H1 (cell line): ENCODE data around the gene TSPAN4. TPM values are rescaled to one million over a fixed set of nuclear protein-coding genes. Genes with fewer than 3 reads are reported as not detected.

Experiments
- CTCF ChIA-PET: fragments of 300-600 bp; sonication (Branson Sonifier 250); formaldehyde crosslinking; loops from one replicate; lab custom pipeline; 2021; ENCODE audit not compliant: partially characterized antibody; lab: Charles Lee
- POLR2A ChIA-PET: fragments of 300-600 bp; sonication (Branson Sonifier 250); formaldehyde crosslinking; loops from one replicate; lab custom pipeline; 2021; ENCODE audit warnings: inconsistent platforms; ENCODE audit not compliant: partially characterized antibody; lab: Charles Lee
- DNase-seq, 2 experiments: peaks; one replicate each; pipeline versions ENCODE4 v3.0.0 to v3.0.0-alpha.2; 2010 to 2022; ENCODE audit warnings: low spot score in 2 of 2, low read depth in 1 of 2, mixed read lengths in 1 of 2
- FAIRE-seq: peaks from 2 replicates; lab custom pipeline; 2011; peaks lifted over from hg19 to GRCh38; lab: Jason Lieb, UNC
- H2AFZ ChIP-seq: 2 replicates; pipeline ENCODE4 v1.8.1; 2012; ENCODE audit warnings: low read length, inconsistent platforms
- H2AK5ac ChIP-seq: 2 replicates; pipeline ENCODE4 v1.6.1; 2013; ENCODE audit warnings: low read depth, low read length
- H2BK120ac ChIP-seq: replicated peaks from 2 replicates; pipeline ENCODE3; 2013; ENCODE audit warnings: low read depth, low read length, inconsistent platforms
- H2BK12ac ChIP-seq: 2 replicates; pipeline ENCODE4 v1.6.1; 2013; ENCODE audit warnings: low read depth, low read length
- H2BK15ac ChIP-seq: 2 replicates; pipeline ENCODE4 v1.6.1; 2013; ENCODE audit warnings: low read length
- H2BK20ac ChIP-seq: 2 replicates; pipeline ENCODE4 v1.6.1; 2013; ENCODE audit warnings: low read length
- H2BK5ac ChIP-seq: 2 replicates; pipeline ENCODE4 v1.6.1; 2013; ENCODE audit warnings: low read depth, low read length
- H3K14ac ChIP-seq: 2 replicates; pipeline ENCODE4 v1.6.1; 2013; ENCODE audit warnings: inconsistent platforms; ENCODE audit not compliant: insufficient read length
- H3K18ac ChIP-seq: 2 replicates; pipeline ENCODE4 v1.6.1; 2013; ENCODE audit warnings: low read length; ENCODE audit errors: extremely low read depth
- H3K23ac ChIP-seq: 2 replicates; pipeline ENCODE4 v1.6.1; 2013; ENCODE audit warnings: inconsistent platforms; ENCODE audit not compliant: insufficient read length
- H3K23me2 ChIP-seq: 2 replicates; pipeline ENCODE4 v1.6.1; 2013; ENCODE audit warnings: low read depth, low read length
- H3K27ac ChIP-seq: 2 replicates; pipeline ENCODE4 v1.6.1; 2011; ENCODE audit warnings: low read depth, low read length, inconsistent platforms
- H3K27me3 ChIP-seq, 4 experiments: replicated peaks in 1 of 4; 1 replicate in 1 of 4; 2 replicates in 3 of 4; pipeline versions ENCODE4 v1.6.1 to v1.8.1; 2011 to 2013; ENCODE audit warnings: low read length in 3 of 4, mild to moderate bottlenecking in 3 of 4, inconsistent platforms in 2 of 4, mixed read lengths in 2 of 4, moderate library complexity in 1 of 4; ENCODE audit not compliant: control insufficient read depth in 3 of 4, insufficient read depth in 3 of 4; ENCODE audit errors: extremely low read depth in 1 of 4
- H3K36me3 ChIP-seq, 4 experiments: 2 replicates each; pipeline versions ENCODE4 v1.6.1 to v1.8.1; 2011 to 2013; ENCODE audit warnings: mild to moderate bottlenecking in 4 of 4, low read length in 3 of 4, moderate library complexity in 2 of 4, control low read depth in 1 of 4, inconsistent platforms in 1 of 4; ENCODE audit not compliant: insufficient read depth in 4 of 4, control insufficient read depth in 2 of 4
- H3K4ac ChIP-seq: replicated peaks from 2 replicates; pipeline ENCODE3; 2013; ENCODE audit warnings: low read length, low read depth, mixed read lengths, inconsistent platforms; ENCODE audit not compliant: insufficient read length
- H3K4me1 ChIP-seq, 4 experiments: replicated peaks in 1 of 4; 1 replicate in 1 of 4; 2 replicates in 3 of 4; pipeline versions ENCODE4 v1.6.1 to v1.8.1; 2011 to 2013; ENCODE audit warnings: low read length in 3 of 4, inconsistent platforms in 2 of 4, mixed read lengths in 1 of 4; ENCODE audit not compliant: insufficient read depth in 4 of 4, control insufficient read depth in 3 of 4
- H3K4me2 ChIP-seq, 2 experiments: 2 replicates each; pipeline versions ENCODE4 v1.6.1 to v1.8.1; 2011 to 2013; ENCODE audit warnings: low read depth in 2 of 2, low read length in 2 of 2, control low read depth in 1 of 2, inconsistent platforms in 1 of 2, mild to moderate bottlenecking in 1 of 2; ENCODE audit not compliant: insufficient read depth in 1 of 2
- H3K4me3 ChIP-seq, 4 experiments: fragments of 200-600, 300-600 bp in 1 of 4; sonication (generic), shearing (Covaris generic), sonication (Bioruptor Twin) in 1 of 4; 2 replicates each; pipeline versions ENCODE4 v1.5.1 to v1.8.1; 2011 to 2016; ENCODE audit warnings: low read length in 4 of 4, low read depth in 3 of 4, control low read depth in 2 of 4, inconsistent platforms in 2 of 4, mild to moderate bottlenecking in 2 of 4, mixed read lengths in 1 of 4, moderate library complexity in 1 of 4; ENCODE audit not compliant: insufficient read depth in 2 of 4; ENCODE audit errors: extremely low read depth in 1 of 4
- H3K56ac ChIP-seq: replicated peaks from 2 replicates; pipeline ENCODE3; 2013; ENCODE audit warnings: low read depth, mild to moderate bottlenecking, mixed read lengths, low read length, inconsistent platforms; ENCODE audit not compliant: insufficient read length
- H3K79me1 ChIP-seq: 2 replicates; pipeline ENCODE4 v1.6.1; 2013; ENCODE audit warnings: low read depth, low read length, control low read depth
- H3K79me2 ChIP-seq, 2 experiments: 2 replicates each; pipeline versions ENCODE4 v1.6.1 to v1.8.1; 2012 to 2013; ENCODE audit warnings: low read length in 2 of 2, mild to moderate bottlenecking in 2 of 2, inconsistent platforms in 1 of 2; ENCODE audit not compliant: insufficient read depth in 2 of 2, control insufficient read depth in 1 of 2
- H3K9ac ChIP-seq, 4 experiments: replicated peaks in 1 of 4; 1 replicate in 1 of 4; 2 replicates in 3 of 4; pipeline versions ENCODE4 v1.6.1 to v1.8.1; 2011 to 2013; ENCODE audit warnings: low read depth in 3 of 4, low read length in 3 of 4, control low read depth in 2 of 4, mild to moderate bottlenecking in 2 of 4, moderate library complexity in 2 of 4, inconsistent platforms in 1 of 4; ENCODE audit errors: extremely low read depth in 1 of 4
- H3K9me3 ChIP-seq, 2 experiments: 2 replicates each; pipeline versions ENCODE4 v1.6.1 to v1.8.1; 2012 to 2013; ENCODE audit warnings: mild to moderate bottlenecking in 2 of 2, moderate library complexity in 2 of 2, control low read depth in 1 of 2, inconsistent platforms in 1 of 2, low read depth in 1 of 2, low read length in 1 of 2, mixed read lengths in 1 of 2; ENCODE audit not compliant: insufficient read depth in 2 of 2
- H4K20me1 ChIP-seq, 2 experiments: replicated peaks in 1 of 2; 2 replicates each; pipeline versions ENCODE3 to v1.8.1; 2011 to 2013; ENCODE audit warnings: inconsistent platforms in 2 of 2, low read length in 2 of 2, mild to moderate bottlenecking in 1 of 2; ENCODE audit not compliant: insufficient read depth in 2 of 2, control insufficient read depth in 1 of 2
- H4K5ac ChIP-seq: 2 replicates; pipeline ENCODE4 v1.6.1; 2013; ENCODE audit warnings: low read length, low read depth, mixed read lengths, inconsistent platforms; ENCODE audit not compliant: insufficient read length
- H4K8ac ChIP-seq: 2 replicates; pipeline ENCODE4 v1.8.0; 2013; ENCODE audit warnings: mild to moderate bottlenecking, moderate library complexity, low read length, inconsistent platforms; ENCODE audit not compliant: insufficient read depth; ENCODE audit errors: extremely low read depth
- H4K91ac ChIP-seq: replicated peaks from 2 replicates; pipeline ENCODE3; 2013; ENCODE audit warnings: low read length, mixed read lengths, inconsistent platforms; ENCODE audit not compliant: insufficient read length
- BACH1 ChIP-seq: IDR thresholded peaks from 2 replicates; pipeline ENCODE4 v1.6.1; 2012; ENCODE audit warnings: low read length, improper control_type of control experiment
- CHD1 ChIP-seq: IDR thresholded peaks from 2 replicates; pipeline ENCODE4 v1.6.1; 2012; ENCODE audit warnings: low read depth, low read length, improper control_type of control experiment
- EZH2 ChIP-seq: fragments of 200-600 bp; sonication (generic); IDR thresholded peaks from 2 replicates; pipeline ENCODE4 v1.7.1; 2012; ENCODE audit warnings: low read depth, mild to moderate bottlenecking, moderate library complexity, low read length, inconsistent platforms; ENCODE audit not compliant: severe bottlenecking
- HDAC2 ChIP-seq, 2 experiments: fragments of 300-600 bp in 1 of 2; sonication (generic) in 1 of 2; IDR thresholded peaks; 2 replicates each; pipeline ENCODE4 v1.6.1; 2011 to 2012; ENCODE audit warnings: low read depth in 2 of 2, low read length in 2 of 2, mild to moderate bottlenecking in 2 of 2, moderate library complexity in 2 of 2, borderline replicate concordance in 1 of 2, inconsistent platforms in 1 of 2
- JUND ChIP-seq: IDR thresholded peaks from 2 replicates; pipeline ENCODE4 v1.6.1; 2011; ENCODE audit warnings: mild to moderate bottlenecking, improper control_type of control experiment, low read length
- KDM1A ChIP-seq: fragments of 200-600, 300-600 bp; sonication (generic); IDR thresholded peaks from 2 replicates; pipeline ENCODE4 v1.7.1; 2016; ENCODE audit warnings: mild to moderate bottlenecking, low read length, borderline replicate concordance
- MAFK ChIP-seq: IDR thresholded peaks from 2 replicates; pipeline ENCODE4 v1.6.1; 2012; ENCODE audit warnings: low read depth, mild to moderate bottlenecking, improper control_type of control experiment, low read length
- PHF8 ChIP-seq: fragments of 200-600 bp; sonication (generic); conservative IDR thresholded peaks from 2 replicates; pipeline ENCODE4 v1.7.1; 2012; ENCODE audit warnings: low read depth, mild to moderate bottlenecking, inconsistent platforms, low read length, moderate library complexity
- POU5F1 ChIP-seq: IDR thresholded peaks from 2 replicates; pipeline ENCODE4 v1.6.1; 2011; ENCODE audit warnings: low read depth, mild to moderate bottlenecking, low read length, moderate library complexity
- SRF ChIP-seq: IDR thresholded peaks from 2 replicates; pipeline ENCODE4 v1.6.1; 2011; ENCODE audit warnings: mild to moderate bottlenecking, low read depth, low read length, moderate library complexity
- TBP ChIP-seq: IDR thresholded peaks from 2 replicates; pipeline ENCODE4 v1.6.1; 2011; ENCODE audit warnings: low read depth, low read length, improper control_type of control experiment
- TEAD4 ChIP-seq: IDR thresholded peaks from 2 replicates; pipeline ENCODE4 v1.6.1; 2012; ENCODE audit warnings: low read depth, low read length, inconsistent platforms, mixed read lengths
- WGBS, 2 experiments: shearing (Covaris generic) in 1 of 2; methylation state at CpG; one replicate each; pipeline versions ENCODE4 v1.1.6 to v1.1.7; 2013 to 2015; ENCODE audit warnings: low lambda C conversion rate in 2 of 2, mixed read lengths in 2 of 2, inconsistent platforms in 1 of 2, low coverage in 1 of 2, missing lambda C conversion rate in 1 of 2; ENCODE audit not compliant: insufficient replicate concordance in 2 of 2, insufficient coverage in 1 of 2, insufficient read length in 1 of 2; ENCODE audit errors: extremely low coverage in 1 of 2, missing lambda C conversion rate in 1 of 2; 5-methylcytosine and 5-hydroxymethylcytosine counted together
- polyA plus RNA-seq, 7 experiments: library from polyadenylated mRNA; depleted of rRNA in 3 of 7; stranded (reverse) in 5 of 7; unstranded in 2 of 7; fragments of >200 nt in 5 of 7; fragments of 200-250 nt in 2 of 7; gene quantifications; 1 replicate in 5 of 7; 2 replicates in 1 of 7; 4 replicates in 1 of 7; pipeline versions ENCODE4 v1.2.1 to v1.2.3, GENCODE V29; 2011 to 2013; ENCODE audit warnings: missing spikeins in 2 of 7, mixed read lengths in 2 of 7
- total RNA-seq: library from RNA; stranded (reverse); fragmentation: NEBNext Ultra II Directional; extraction: Animal tissue kit (Norgen Biotek cat#: 25700); gene quantifications from 2 replicates; pipeline ENCODE4 v1.2.1, GENCODE V29; 2021

TSPAN4 gene
- total and polyA plus RNA-seq, 2 of the 8 experiments (the other 6 are each of a cell fraction or from before 2014, with no cell fraction given): 74.1 to 145 TPM

DNA sequence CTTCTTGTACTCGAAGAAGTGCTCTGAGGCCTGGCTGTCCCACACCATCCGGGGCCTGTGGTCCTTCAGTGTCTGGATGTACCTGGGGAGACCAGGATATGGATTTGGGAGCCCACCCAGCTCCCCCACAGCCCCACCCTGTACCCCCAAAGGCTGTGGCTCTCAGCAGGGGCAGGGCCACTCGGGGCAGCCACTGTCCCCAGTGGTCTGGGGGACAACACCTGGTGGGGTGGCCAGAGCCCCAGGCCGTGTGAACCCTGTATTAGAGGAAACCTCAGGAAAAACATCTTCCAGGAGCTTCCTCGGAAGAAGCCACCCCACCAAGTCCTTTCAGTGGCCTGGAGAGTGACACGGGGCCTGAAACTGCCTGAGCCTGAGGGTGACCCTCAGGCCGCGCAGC is 27.8 kb downstream of the TSPAN4 start:
- Histone ChIP-seq H3K23me2 (no peaks in the 10 kb centered on the region), H3K18ac (no peak overlapping the region), H2BK12ac (no peak overlapping the region), H3K27me3 (no peaks in the 10 kb centered on the region), H2BK120ac (no peak overlapping the region), H2BK20ac (no peak overlapping the region), H3K9me3 (no peaks in the 10 kb centered on the region), H3K23ac (no peak overlapping the region), H3K4me2 (no peak overlapping the region), H4K5ac (no peak overlapping the region), H3K27ac (no peak overlapping the region), H3K79me1 (no peaks in the 10 kb centered on the region), H3K9ac (no peak overlapping the region), H3K56ac (no peak overlapping the region), H2AK5ac (no peak overlapping the region), H2AFZ (no peak overlapping the region), H3K14ac (no peak overlapping the region), H2BK5ac (no peak overlapping the region), H3K36me3 (peaks cover 0 to 4% (median 0%) of the 10 kb centered on the region in 4 experiments; a peak in 3 of 8 replicates), H3K4me3 (no peak overlapping the region), H3K79me2 (no peaks in the 10 kb centered on the region), H4K20me1 (peaks cover 13 to 33% of the 10 kb centered on the region in 2 experiments), H3K4ac (no peak overlapping the region), H3K4me1 (peaks cover 0 to 11% (median 7%) of the 10 kb centered on the region in 4 experiments; a peak in 5 of 7 replicates), H4K91ac (no peak overlapping the region), H2BK15ac (no peak overlapping the region), H4K8ac (no peak overlapping the region; the same call in 1 of the 2 replicates)
- no peak for DNase-seq
- WGBS, 2 experiments: 74% methylated on average over 8 of the region's 8 CpGs; no CpG with 5 or more reads in 1 of the 2 experiments
- ChIA-PET POLR2A (interaction anchor here (1.2 to 1.7 kb wide), 2 partner anchors 10 to 19 kb away, joined by 4 to 5 read pairs; no protein-coding TSS in a partner anchor), CTCF (interaction anchor here (0.6 to 6.3 kb wide), 12 partner anchors 13 to 181 kb away, joined by 3 to 35 read pairs (median 5); no protein-coding TSS in a partner anchor)
- FAIRE-seq: no peak
- TF ChIP-seq EZH2 (no peak), MAFK (no peak), TBP (no peak), POU5F1 (no peak), KDM1A (no peak), HDAC2 (IDR thresholded peaks at IDR 0.05; ENCODE audit: borderline replicate concordance in 1 of 2, low read depth in 2 of 2, low read length in 2 of 2) (no peak), TEAD4 (no peak), SRF (no peak), JUND (no peak), CHD1 (no peak), PHF8 (no peak), BACH1 (no peak)
